Activated CD4-positive, alpha-beta T cell treated with anti-CD3 and anti-CD28 coated beads for 36 hours (primary cell): ENCODE data around the gene LRRK1. TPM values are rescaled to one million over a fixed set of nuclear protein-coding genes. Genes with fewer than 3 reads are reported as not detected.

Experiments
- ATAC-seq: fragments of 200-7000 bp; cut with Tn5 transposase; one replicate; pipeline ENCODE4 v1.10.0; 2021; ENCODE audit warnings: mild to moderate bottlenecking, moderate library complexity
- CTCF ChIA-PET: fragments of 350-600 bp; sonication (Branson Sonifier 250); formaldehyde crosslinking; loops from one replicate; lab custom pipeline; 2021; ENCODE audit warnings: antibody characterized with exemption; lab: Charles Lee
- POLR2A ChIA-PET: fragments of 350-600 bp; sonication (Branson Sonifier 250); formaldehyde crosslinking; loops from one replicate; lab custom pipeline; 2021; ENCODE audit warnings: antibody characterized with exemption, inconsistent platforms; lab: Charles Lee
- DNase-seq: peaks from one replicate; pipeline ENCODE4 v3.0.0-alpha.2; 2020
- H3K27ac Mint-ChIP-seq: one replicate; pipeline ENCODE4 v1.8.0; 2021; ENCODE audit warnings: mixed read lengths
- H3K27me3 Mint-ChIP-seq: one replicate; pipeline ENCODE4 v1.8.0; 2021; ENCODE audit warnings: mixed read lengths
- H3K36me3 Mint-ChIP-seq: one replicate; pipeline ENCODE4 v1.8.0; 2021; ENCODE audit warnings: low read depth, mixed read lengths
- H3K4me1 Mint-ChIP-seq: one replicate; pipeline ENCODE4 v1.8.0; 2021; ENCODE audit warnings: mixed read lengths
- H3K4me3 Mint-ChIP-seq: one replicate; pipeline ENCODE4 v1.8.0; 2021; ENCODE audit warnings: mild to moderate bottlenecking, moderate library complexity, mixed read lengths
- H3K9me3 Mint-ChIP-seq: one replicate; pipeline ENCODE4 v1.8.0; 2021; ENCODE audit warnings: low read depth, mixed read lengths
- intact Hi-C, 2 experiments: fragments of 100-400 bp; cut with DNase I in 1 of 2; cut with micrococcal nuclease in 1 of 2; formaldehyde crosslinking; loops; one replicate each; pipeline versions ENCODE4 v1.14.2 to v1.15.1; 2022 to 2024; cut with DNase I, micrococcal nuclease
- total RNA-seq, 2 experiments: library from RNA; stranded (reverse); gene quantifications; one replicate each; pipeline ENCODE4 v1.2.3, GENCODE V29; 2021

The LRRK1 gene
- total RNA-seq, 2 experiments from 2014 or later: 0.35 to 0.73 TPM

- Mint-ChIP-seq H3K4me1 (no peaks in the 10 kb centered on the region), H3K4me3 (no peak overlapping the region), H3K27ac (no peak overlapping the region), H3K27me3 (peaks cover 2% of the 10 kb centered on the region), H3K36me3 (no peaks in the 10 kb centered on the region), H3K9me3 (peaks cover 3% of the 10 kb centered on the region)
- CTCF ChIA-PET: no interaction called here
- DNase-seq: peak; percentile 48
- POLR2A ChIA-PET: no interaction called here
- intact Hi-C loops: no loop called here
- peak; percentile 63 for ATAC-seq
These were observed 180.0 kb downstream of the LRRK1 start for GRCh38 chr15:101099183-101099582.

DNA sequence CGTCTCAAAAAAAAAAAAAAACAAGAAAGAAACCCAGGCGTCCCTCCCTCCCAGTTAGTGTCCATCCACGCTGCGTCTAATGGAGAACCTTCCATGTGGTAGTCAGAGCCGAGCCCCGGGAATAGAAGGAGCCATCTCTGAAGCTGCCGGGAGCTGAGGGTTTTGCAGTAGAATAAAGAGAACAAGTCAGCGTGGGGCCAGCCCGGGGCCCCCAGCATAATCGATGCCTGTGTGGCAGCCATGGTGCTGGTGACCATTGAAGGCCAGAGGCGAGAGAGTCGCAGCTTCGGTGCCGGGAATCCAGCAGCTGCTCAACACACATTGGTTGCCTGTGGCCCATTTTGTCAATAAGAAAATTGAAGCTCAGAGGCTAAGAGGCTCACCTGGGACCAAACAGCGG is 181.0 kb downstream of the LRRK1 start:
- no peak for ATAC-seq
- no peak for DNase-seq
- Mint-ChIP-seq H3K4me1 (no peaks in the 10 kb centered on the region), H3K27ac (no peak overlapping the region), H3K27me3 (peaks cover 2% of the 10 kb centered on the region), H3K9me3 (peaks cover 3% of the 10 kb centered on the region), H3K36me3 (no peaks in the 10 kb centered on the region), H3K4me3 (no peak overlapping the region)
- intact Hi-C loops: no loop called here
- CTCF ChIA-PET: no interaction called here
- POLR2A ChIA-PET: no interaction called here

GRCh38 chr15:101100593-101101442 is 181.7 kb downstream of the LRRK1 start:
- POLR2A ChIA-PET: no interaction called here
- peaks cover 2% of the 10 kb centered on the region for H3K27me3 Mint-ChIP-seq
- CTCF ChIA-PET: interaction anchor here (0.7 kb wide), 1 partner anchor 147 kb away, joined by 3 read pairs; no protein-coding TSS in a partner anchor
- H3K27ac Mint-ChIP-seq: no peak overlapping the region
- no peak for ATAC-seq
- H3K36me3 Mint-ChIP-seq: no peaks in the 10 kb centered on the region
- peaks cover 3% of the 10 kb centered on the region for H3K9me3 Mint-ChIP-seq
- H3K4me3 Mint-ChIP-seq: no peak overlapping the region
- H3K4me1 Mint-ChIP-seq: no peaks in the 10 kb centered on the region
- intact Hi-C loops: no loop called here
- DNase-seq: no peak

- intact Hi-C loops: no loop called here
- no peak overlapping the region for H3K27ac Mint-ChIP-seq
- no peak overlapping the region for H3K4me3 Mint-ChIP-seq
- H3K36me3 Mint-ChIP-seq: no peaks in the 10 kb centered on the region
- H3K9me3 Mint-ChIP-seq: peaks cover 3% of the 10 kb centered on the region
- no peaks in the 10 kb centered on the region for H3K4me1 Mint-ChIP-seq
- POLR2A ChIA-PET: no interaction called here
- DNase-seq (no peak), ATAC-seq (no peak)
- CTCF ChIA-PET: no interaction called here
- no peaks in the 10 kb centered on the region for H3K27me3 Mint-ChIP-seq
These were observed 182.5 kb downstream of the LRRK1 start for GRCh38 chr15:101101676-101102075.

GRCh38 chr15:101102746-101103145 is 183.6 kb downstream of the LRRK1 start:
- no peak overlapping the region for H3K4me3 Mint-ChIP-seq
- CTCF ChIA-PET: interaction anchor here (0.8 kb wide), 1 partner anchor 34 kb away, joined by 4 read pairs; no protein-coding TSS in a partner anchor

DNA sequence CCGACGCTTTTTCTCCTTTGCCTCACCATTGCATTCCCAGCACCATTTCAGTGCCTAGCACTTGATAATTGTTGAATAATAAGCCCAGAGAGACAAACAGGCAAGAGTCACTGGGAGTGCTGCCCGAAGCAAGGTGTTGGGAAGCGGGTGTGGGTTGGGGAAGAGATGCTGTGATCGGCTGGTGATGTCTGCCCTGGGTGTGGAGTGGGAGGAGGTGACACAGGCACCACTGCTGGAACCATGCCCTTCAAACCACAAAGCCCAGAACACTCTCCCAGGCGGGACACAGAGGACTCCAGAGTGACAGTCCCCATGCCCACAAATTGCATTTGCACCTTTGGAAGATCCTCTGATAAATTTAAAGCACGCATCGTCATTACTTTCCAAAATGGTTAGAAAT is 184.4 kb downstream of the LRRK1 start:
- intact Hi-C loops: no loop called here
- CTCF ChIA-PET: interaction anchor here (0.7 to 0.8 kb wide), 2 partner anchors 10 to 34 kb away, joined by 3 to 4 read pairs; no protein-coding TSS in a partner anchor
- Mint-ChIP-seq H3K9me3 (peaks cover 3% of the 10 kb centered on the region), H3K4me3 (no peak overlapping the region), H3K36me3 (no peaks in the 10 kb centered on the region), H3K27me3 (no peaks in the 10 kb centered on the region), H3K4me1 (no peaks in the 10 kb centered on the region), H3K27ac (no peak overlapping the region)
- POLR2A ChIA-PET: no interaction called here
- no peak for ATAC-seq
- DNase-seq: no peak

More at GRCh38 chr15:101102746-101103145, 183.6 kb downstream of the LRRK1 start:
- Mint-ChIP-seq H3K27me3 (no peaks in the 10 kb centered on the region), H3K27ac (no peak overlapping the region), H3K36me3 (no peaks in the 10 kb centered on the region), H3K9me3 (peaks cover 3% of the 10 kb centered on the region), H3K4me1 (no peaks in the 10 kb centered on the region)
- no peak for ATAC-seq
- intact Hi-C loops: no loop called here
- no peak for DNase-seq
- POLR2A ChIA-PET: no interaction called here

DNA sequence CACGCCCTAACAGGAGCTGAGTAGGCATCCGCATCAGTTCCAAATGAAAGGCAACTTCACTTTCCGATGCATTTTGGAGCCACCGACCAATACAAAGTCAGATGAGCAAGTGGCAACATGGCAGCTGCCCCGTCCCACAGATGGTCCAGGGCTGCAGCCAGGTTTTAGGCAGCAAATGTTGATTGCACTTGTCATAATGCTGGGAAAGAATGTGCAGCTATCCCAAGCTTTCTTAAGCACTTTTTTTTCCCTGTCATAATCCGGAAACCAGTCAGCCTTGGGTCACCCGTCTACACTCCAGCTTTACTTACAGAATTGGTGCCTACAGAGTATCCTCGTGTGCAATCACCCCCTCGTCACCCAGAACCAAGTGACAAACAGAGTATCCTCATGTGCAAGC is 185.0 kb downstream of the LRRK1 start:
- DNase-seq: no peak
- POLR2A ChIA-PET: no interaction called here
- Mint-ChIP-seq H3K27me3 (no peaks in the 10 kb centered on the region), H3K4me3 (no peak overlapping the region), H3K4me1 (no peaks in the 10 kb centered on the region), H3K27ac (no peak overlapping the region), H3K9me3 (peaks cover 3% of the 10 kb centered on the region), H3K36me3 (no peaks in the 10 kb centered on the region)
- ATAC-seq: no peak
- intact Hi-C loops: no loop called here
- CTCF ChIA-PET: interaction anchor here (0.7 kb wide), 1 partner anchor 10 kb away, joined by 3 read pairs; no protein-coding TSS in a partner anchor

DNA sequence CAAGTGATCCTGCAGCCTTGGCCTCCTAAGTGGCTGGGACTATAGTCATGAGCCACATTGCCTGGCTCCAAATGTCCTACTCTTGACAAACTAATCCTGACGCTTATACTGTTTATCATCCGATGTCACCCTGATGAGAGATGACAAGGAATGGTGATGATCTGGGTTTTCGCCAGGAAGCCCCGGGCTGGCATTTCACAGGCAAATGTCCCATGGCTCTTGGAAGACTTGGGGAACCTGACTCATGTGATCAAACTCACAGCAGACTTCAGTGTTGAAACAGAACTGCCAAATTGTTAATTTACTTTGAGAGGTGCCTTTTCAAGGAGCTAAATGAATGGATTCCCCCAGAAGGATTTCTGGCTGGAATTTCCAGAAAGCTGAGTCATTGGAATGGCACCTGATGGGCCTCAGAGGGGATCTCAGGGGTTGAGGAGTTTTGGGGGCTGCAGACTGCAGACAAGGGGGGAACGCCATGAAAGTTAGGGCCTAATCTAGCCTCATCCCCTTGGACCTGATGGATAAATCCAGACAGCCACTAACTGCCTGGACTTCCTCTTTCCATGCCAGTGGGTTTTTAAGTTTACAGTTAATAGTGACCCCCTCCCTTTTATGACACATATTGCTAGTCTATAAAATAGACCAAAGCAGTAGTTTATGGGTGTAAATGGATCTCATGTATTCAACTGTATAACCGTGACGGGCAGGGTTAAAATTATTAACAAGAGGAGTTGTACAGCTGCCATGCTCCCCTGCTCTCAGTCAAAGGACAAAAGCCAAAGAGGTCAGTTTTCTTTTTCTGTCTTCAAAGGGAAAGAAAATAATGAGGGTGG is 186.1 kb downstream of the LRRK1 start:
- ATAC-seq: no peak
- Mint-ChIP-seq H3K36me3 (no peaks in the 10 kb centered on the region), H3K4me1 (no peaks in the 10 kb centered on the region), H3K4me3 (no peak overlapping the region), H3K27ac (peak overlapping the region; percentile 17), H3K27me3 (no peaks in the 10 kb centered on the region), H3K9me3 (peaks cover 3% of the 10 kb centered on the region)
- intact Hi-C loops: no loop called here
- ChIA-PET CTCF (interaction anchor here (0.6 to 0.7 kb wide), 2 partner anchors 13 to 194 kb away, joined by 3 read pairs; no protein-coding TSS in a partner anchor), POLR2A (no interaction called here)
- no peak for DNase-seq

- Mint-ChIP-seq H3K4me1 (no peaks in the 10 kb centered on the region), H3K27me3 (no peaks in the 10 kb centered on the region), H3K4me3 (no peak overlapping the region), H3K36me3 (no peaks in the 10 kb centered on the region), H3K9me3 (no peaks in the 10 kb centered on the region), H3K27ac (no peak overlapping the region)
- CTCF ChIA-PET: interaction anchor here (0.6 kb wide), 1 partner anchor 51 kb away, joined by 3 read pairs; no protein-coding TSS in a partner anchor
- POLR2A ChIA-PET: no interaction called here
- no peak for ATAC-seq
- DNase-seq: no peak
- intact Hi-C loops: no loop called here
These were observed 187.9 kb downstream of the LRRK1 start for GRCh38 chr15:101107101-101107500.

- intact Hi-C loops: no loop called here
- Mint-ChIP-seq H3K27me3 (no peaks in the 10 kb centered on the region), H3K4me1 (no peaks in the 10 kb centered on the region), H3K9me3 (no peaks in the 10 kb centered on the region), H3K27ac (no peak overlapping the region), H3K36me3 (no peaks in the 10 kb centered on the region), H3K4me3 (no peak overlapping the region)
- CTCF ChIA-PET: no interaction called here
- no peak for ATAC-seq
- POLR2A ChIA-PET: no interaction called here
- no peak for DNase-seq
These were observed 188.7 kb downstream of the LRRK1 start for GRCh38 chr15:101107625-101108460.

DNA sequence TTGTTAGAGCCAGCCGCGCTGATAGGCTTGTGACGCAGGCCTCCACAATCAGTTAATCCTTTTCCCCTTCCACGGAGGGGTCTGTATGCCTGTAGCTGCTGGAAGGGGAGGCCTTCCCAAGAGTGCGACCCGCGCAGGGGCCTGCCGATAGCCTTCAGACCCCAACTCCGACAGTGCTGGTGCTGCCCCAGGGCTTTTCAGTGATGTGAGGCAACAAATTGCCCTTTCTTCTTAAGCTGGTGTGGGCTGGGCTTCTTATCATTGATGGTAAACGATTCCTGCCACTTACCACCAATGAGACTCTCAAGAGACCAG is 189.3 kb downstream of the LRRK1 start:
- Mint-ChIP-seq H3K4me1 (no peaks in the 10 kb centered on the region), H3K27me3 (no peaks in the 10 kb centered on the region), H3K36me3 (no peaks in the 10 kb centered on the region), H3K9me3 (no peaks in the 10 kb centered on the region), H3K27ac (no peak overlapping the region), H3K4me3 (no peak overlapping the region)
- intact Hi-C loops: no loop called here
- ATAC-seq (no peak), DNase-seq (no peak)
- CTCF ChIA-PET: no interaction called here
- POLR2A ChIA-PET: no interaction called here
